Bronchial epithelial cell (primary cell): Measurements from ENCODE around the gene OSBPL9. TPM values are rescaled to one million over a fixed set of nuclear protein-coding genes. Genes with fewer than 3 reads are reported as not detected.

ENCODE experiments used
- DNase-seq: peaks from one replicate; pipeline ENCODE4 v3.0.0-alpha.2; 2010; ENCODE audit warnings: low read depth
- FAIRE-seq: peaks from 2 replicates; lab custom pipeline; 2011; peaks lifted over from hg19 to GRCh38; lab: Jason Lieb, UNC
- H3K27me3 ChIP-seq: 2 replicates; pipeline ENCODE4 v1.5.1; 2011; ENCODE audit warnings: low read length; ENCODE audit not compliant: control insufficient read depth, insufficient read depth
- H3K36me3 ChIP-seq: 2 replicates; pipeline ENCODE4 v1.5.1; 2011; ENCODE audit warnings: low read length; ENCODE audit not compliant: control insufficient read depth, insufficient read depth
- H3K4me3 ChIP-seq: 2 replicates; pipeline ENCODE4 v1.5.1; 2011; ENCODE audit warnings: mild to moderate bottlenecking, low read depth, low read length, control low read depth
- total RNA-seq: library from RNA; depleted of rRNA; stranded (reverse); fragments of >200 nt; gene quantifications from 2 replicates; pipeline ENCODE4 v1.2.1, GENCODE V29; 2014
- TF ChIP-seq, protein P1 (sequence below): IDR thresholded peaks from 2 replicates; pipeline ENCODE4 v1.5.1; 2011; ENCODE audit warnings: mild to moderate bottlenecking, moderate library complexity, low read length, control low read depth, inconsistent platforms; ENCODE audit not compliant: insufficient read depth, severe bottlenecking

Gene OSBPL9
- total RNA-seq, 1 donor from 2014 or later: 69.8 TPM

DNA sequence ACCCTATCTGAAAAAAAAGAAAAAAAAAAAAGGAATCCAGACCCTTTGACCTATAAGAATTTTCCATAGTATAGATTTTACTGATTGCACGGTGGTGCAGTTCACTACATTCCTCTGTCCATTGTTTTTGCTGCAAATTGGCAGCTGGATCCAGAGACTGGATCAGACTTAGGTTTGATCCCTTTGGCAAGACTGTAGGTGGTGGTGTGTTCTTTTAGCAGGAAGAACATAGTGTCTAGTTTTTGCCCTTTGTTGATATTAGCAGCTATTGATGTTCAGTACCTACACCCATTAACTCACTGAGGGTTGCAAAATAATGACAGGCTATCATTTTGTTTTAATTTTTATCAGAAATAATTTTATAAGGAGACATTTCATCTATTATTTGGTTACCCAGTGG, 37.1 kb downstream of the OSBPL9 start:
- DNase-seq: no peak
- Histone ChIP-seq H3K4me3 (no peak overlapping the region), H3K36me3 (no peaks in the 10 kb centered on the region), H3K27me3 (no peaks in the 10 kb centered on the region)
- TF ChIP-seq, protein P1, sequence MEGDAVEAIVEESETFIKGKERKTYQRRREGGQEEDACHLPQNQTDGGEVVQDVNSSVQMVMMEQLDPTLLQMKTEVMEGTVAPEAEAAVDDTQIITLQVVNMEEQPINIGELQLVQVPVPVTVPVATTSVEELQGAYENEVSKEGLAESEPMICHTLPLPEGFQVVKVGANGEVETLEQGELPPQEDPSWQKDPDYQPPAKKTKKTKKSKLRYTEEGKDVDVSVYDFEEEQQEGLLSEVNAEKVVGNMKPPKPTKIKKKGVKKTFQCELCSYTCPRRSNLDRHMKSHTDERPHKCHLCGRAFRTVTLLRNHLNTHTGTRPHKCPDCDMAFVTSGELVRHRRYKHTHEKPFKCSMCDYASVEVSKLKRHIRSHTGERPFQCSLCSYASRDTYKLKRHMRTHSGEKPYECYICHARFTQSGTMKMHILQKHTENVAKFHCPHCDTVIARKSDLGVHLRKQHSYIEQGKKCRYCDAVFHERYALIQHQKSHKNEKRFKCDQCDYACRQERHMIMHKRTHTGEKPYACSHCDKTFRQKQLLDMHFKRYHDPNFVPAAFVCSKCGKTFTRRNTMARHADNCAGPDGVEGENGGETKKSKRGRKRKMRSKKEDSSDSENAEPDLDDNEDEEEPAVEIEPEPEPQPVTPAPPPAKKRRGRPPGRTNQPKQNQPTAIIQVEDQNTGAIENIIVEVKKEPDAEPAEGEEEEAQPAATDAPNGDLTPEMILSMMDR: no peak
- no peak for FAIRE-seq

GRCh38 chr1:51656374-51656773, 39.5 kb downstream of the OSBPL9 start:
- Histone ChIP-seq H3K36me3 (no peaks in the 10 kb centered on the region), H3K27me3 (no peaks in the 10 kb centered on the region), H3K4me3 (no peak overlapping the region)
- no peak for DNase-seq
- TF ChIP-seq, protein P1: no peak
- FAIRE-seq: no peak

GRCh38 chr1:51660580-51660979, 43.7 kb downstream of the OSBPL9 start:
- DNase-seq (no peak), FAIRE-seq (no peak)
- Histone ChIP-seq H3K4me3 (no peak overlapping the region), H3K36me3 (no peaks in the 10 kb centered on the region), H3K27me3 (no peaks in the 10 kb centered on the region)
- TF ChIP-seq, protein P1: no peak

GRCh38 chr1:51661081-51661518, 44.2 kb downstream of the OSBPL9 start:
- no peaks in the 10 kb centered on the region for H3K27me3 ChIP-seq
- H3K4me3 ChIP-seq: no peak overlapping the region
- TF ChIP-seq, protein P1: no peak
- no peak for FAIRE-seq
- peak; percentile 70 for DNase-seq
- H3K36me3 ChIP-seq: no peaks in the 10 kb centered on the region

- DNase-seq: no peak
- Histone ChIP-seq H3K36me3 (no peaks in the 10 kb centered on the region), H3K4me3 (no peak overlapping the region), H3K27me3 (no peaks in the 10 kb centered on the region)
- TF ChIP-seq, protein P1: no peak
- no peak for FAIRE-seq
Observed at GRCh38 chr1:51663105-51663504, 46.2 kb downstream of the OSBPL9 start.

- Histone ChIP-seq H3K36me3 (no peaks in the 10 kb centered on the region), H3K27me3 (no peaks in the 10 kb centered on the region), H3K4me3 (no peak overlapping the region)
- DNase-seq (no peak), FAIRE-seq (no peak)
- TF ChIP-seq, protein P1: no peak
Observed at GRCh38 chr1:51663721-51664120, 46.8 kb downstream of the OSBPL9 start.
